Adrenal gland (tissue), 12 donors: Measurements from ENCODE around the gene MYEOV. TPM values are rescaled to one million over a fixed set of nuclear protein-coding genes. Genes with fewer than 3 reads are reported as not detected.

Experiments
- DNase-seq, 7 donors: peaks; one replicate each; pipeline ENCODE4 v3.0.0-alpha.2; 2019 to 2020
- H3K27ac ChIP-seq, 5 donors: fragments of 200-600 bp; sonication (generic) in 4 of 5; 1 replicate in 3 of 5; 2 replicates in 2 of 5; pipeline versions ENCODE4 v1.5.1 to v1.8.0; 2016 to 2020; ENCODE audit warnings: mild to moderate bottlenecking in 1 of 5
- H3K27me3 ChIP-seq: fragments of 200-600 bp; 2 replicates; pipeline ENCODE4 v1.8.0; 2021
- H3K36me3 ChIP-seq, 2 donors: fragments of 200-600 bp; replicated peaks in 1 of 2; 1 replicate in 1 of 2; 2 replicates in 1 of 2; pipeline versions ENCODE4 v1.5.1 to v1.8.0; 2018 to 2022
- H3K4me1 ChIP-seq, 2 donors: fragments of 200-600 bp; replicated peaks in 1 of 2; 1 replicate in 1 of 2; 2 replicates in 1 of 2; pipeline versions ENCODE4 v1.5.1 to v1.8.0; 2018 to 2021
- H3K4me3 ChIP-seq, 4 donors: fragments of 200-600 bp; sonication (generic) in 3 of 4; one replicate each; pipeline ENCODE4 v1.5.1; 2016 to 2018
- H3K9me3 ChIP-seq, 3 donors: fragments of 200-600 bp; sonication (generic) in 1 of 3; replicated peaks in 1 of 3; 1 replicate in 2 of 3; 2 replicates in 1 of 3; pipeline versions ENCODE4 v1.5.1 to v1.8.0; 2016 to 2021
- POLR2A ChIP-seq, 2 donors: fragments of 450-650 bp; IDR thresholded peaks; one replicate each; pipeline ENCODE4 v1.6.1; 2017; ENCODE audit warnings: antibody characterized with exemption in 2 of 2, mild to moderate bottlenecking in 2 of 2, moderate library complexity in 1 of 2
- WGBS, 4 donors: extraction: QIAGEN DNeasy Blood & Tissue Kit in 2 of 4; methylation state at CpG; one replicate each; pipeline versions ENCODE4 v1.1.5 to v1.1.7; 2013 to 2017; 5-methylcytosine and 5-hydroxymethylcytosine counted together
- intact Hi-C, 2 donors: fragments of 100-400 bp; cut with DNase I; formaldehyde crosslinking; loops; one replicate each; pipeline versions ENCODE4 v1.14.1 to v1.15.0; 2022 to 2023
- polyA plus RNA-seq, 3 donors: library from polyadenylated mRNA; stranded (reverse); fragments of 200-250 nt in 2 of 3; fragments of 350-450 nt in 1 of 3; fragmentation: Illumina TruSeq in 1 of 3; extraction: RNeasy Lipid Tissue Mini Kit (QIAGEN cat#74804) in 1 of 3; gene quantifications; one replicate each; pipeline ENCODE4 v1.2.3, GENCODE V29; 2013 to 2014
- total RNA-seq, 9 donors: library from RNA; depleted of rRNA in 4 of 9; stranded (reverse); fragments of >200 nt in 4 of 9; fragments of 120-200 nt in 1 of 9; fragmentation: NEBNext Ultra II Directional in 1 of 9; extraction: Animal tissue kit (Norgen Biotek cat#: 25700) in 1 of 9; gene quantifications; one replicate each; pipeline versions ENCODE4 v1.1.0 to v1.2.4, GENCODE V29; 2013 to 2023
- TF ChIP-seq, protein P1 (sequence below), 6 experiments: fragments of 450-650 bp in 4 of 6; fragments of 200-600 bp in 2 of 6; sonication (generic) in 1 of 6; IDR thresholded peaks; 1 replicate in 5 of 6; 2 replicates in 1 of 6; pipeline versions ENCODE4 v1.5.1 to v1.8.0; 2016 to 2021; ENCODE audit warnings: antibody characterized with exemption in 6 of 6, mild to moderate bottlenecking in 2 of 6, moderate library complexity in 1 of 6
- donor health status: healthy with polysubstance abuse.
- donor health status: Bipolar disorder and iron deficiency.
- donor health status: DM: yes; HTN: yes; CAD: no.
- donor health status: DM: no; HTN: no; CAD: no.
- donor health status: DM: no; HTN: no; CAD: no.
- donor health status: DM: yes; HTN: yes; CAD: no.

Gene MYEOV
- total and polyA plus RNA-seq, 12 donors = 0.06 to 1.6 (median 0.32) TPM; not detected in 3

DNA sequence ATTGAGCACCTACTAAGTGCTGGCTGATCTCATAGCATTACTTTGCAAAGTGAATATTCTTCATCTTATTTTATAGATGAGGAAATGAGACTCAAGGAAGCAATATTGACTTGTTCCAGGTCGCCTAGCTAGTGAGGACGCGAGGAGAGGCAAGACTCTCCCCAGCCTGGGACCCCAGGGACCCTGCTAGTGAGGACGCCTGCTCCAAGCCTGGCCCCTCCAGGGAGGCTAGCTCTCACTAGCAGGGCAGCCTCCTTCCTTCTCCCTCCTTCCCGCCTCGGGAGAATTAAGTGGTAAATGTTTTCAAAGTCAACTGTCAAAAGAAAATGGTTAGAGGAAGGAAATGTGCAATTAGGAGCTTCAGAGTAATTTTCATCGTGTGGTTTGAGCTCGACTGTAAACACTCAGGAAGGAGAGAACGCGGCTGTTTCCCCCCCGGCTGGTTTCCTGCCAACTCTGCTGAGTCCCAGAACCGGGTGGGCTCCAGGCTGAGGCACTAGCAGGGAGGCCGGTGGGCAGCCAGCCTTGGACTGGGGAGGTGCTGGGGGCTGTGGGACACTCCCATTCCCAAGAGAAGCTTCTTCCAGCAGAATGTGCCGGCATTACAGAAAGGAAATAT, 17.9 kb downstream of the MYEOV start:
- no peaks in the 10 kb centered on the region for H3K36me3 ChIP-seq
- no peak overlapping the region for H3K4me3 ChIP-seq
- TF ChIP-seq POLR2A (IDR thresholded peaks at IDR 0.05) = no peak
- TF ChIP-seq, protein P1, sequence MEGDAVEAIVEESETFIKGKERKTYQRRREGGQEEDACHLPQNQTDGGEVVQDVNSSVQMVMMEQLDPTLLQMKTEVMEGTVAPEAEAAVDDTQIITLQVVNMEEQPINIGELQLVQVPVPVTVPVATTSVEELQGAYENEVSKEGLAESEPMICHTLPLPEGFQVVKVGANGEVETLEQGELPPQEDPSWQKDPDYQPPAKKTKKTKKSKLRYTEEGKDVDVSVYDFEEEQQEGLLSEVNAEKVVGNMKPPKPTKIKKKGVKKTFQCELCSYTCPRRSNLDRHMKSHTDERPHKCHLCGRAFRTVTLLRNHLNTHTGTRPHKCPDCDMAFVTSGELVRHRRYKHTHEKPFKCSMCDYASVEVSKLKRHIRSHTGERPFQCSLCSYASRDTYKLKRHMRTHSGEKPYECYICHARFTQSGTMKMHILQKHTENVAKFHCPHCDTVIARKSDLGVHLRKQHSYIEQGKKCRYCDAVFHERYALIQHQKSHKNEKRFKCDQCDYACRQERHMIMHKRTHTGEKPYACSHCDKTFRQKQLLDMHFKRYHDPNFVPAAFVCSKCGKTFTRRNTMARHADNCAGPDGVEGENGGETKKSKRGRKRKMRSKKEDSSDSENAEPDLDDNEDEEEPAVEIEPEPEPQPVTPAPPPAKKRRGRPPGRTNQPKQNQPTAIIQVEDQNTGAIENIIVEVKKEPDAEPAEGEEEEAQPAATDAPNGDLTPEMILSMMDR (IDR thresholded peaks at IDR 0.05) = no peak
- WGBS, 4 donors = 47 to 60% (median 55%) methylated on average over 14 of the region's 14 CpGs
- no peaks in the 10 kb centered on the region for H3K27me3 ChIP-seq
- H3K27ac ChIP-seq = no peak overlapping the region
- H3K4me1 ChIP-seq = peaks cover 0 to 16% of the 10 kb centered on the region in 2 donors
- no peaks in the 10 kb centered on the region for H3K9me3 ChIP-seq
- no peak for DNase-seq
- intact Hi-C loops = no loop called here

DNA sequence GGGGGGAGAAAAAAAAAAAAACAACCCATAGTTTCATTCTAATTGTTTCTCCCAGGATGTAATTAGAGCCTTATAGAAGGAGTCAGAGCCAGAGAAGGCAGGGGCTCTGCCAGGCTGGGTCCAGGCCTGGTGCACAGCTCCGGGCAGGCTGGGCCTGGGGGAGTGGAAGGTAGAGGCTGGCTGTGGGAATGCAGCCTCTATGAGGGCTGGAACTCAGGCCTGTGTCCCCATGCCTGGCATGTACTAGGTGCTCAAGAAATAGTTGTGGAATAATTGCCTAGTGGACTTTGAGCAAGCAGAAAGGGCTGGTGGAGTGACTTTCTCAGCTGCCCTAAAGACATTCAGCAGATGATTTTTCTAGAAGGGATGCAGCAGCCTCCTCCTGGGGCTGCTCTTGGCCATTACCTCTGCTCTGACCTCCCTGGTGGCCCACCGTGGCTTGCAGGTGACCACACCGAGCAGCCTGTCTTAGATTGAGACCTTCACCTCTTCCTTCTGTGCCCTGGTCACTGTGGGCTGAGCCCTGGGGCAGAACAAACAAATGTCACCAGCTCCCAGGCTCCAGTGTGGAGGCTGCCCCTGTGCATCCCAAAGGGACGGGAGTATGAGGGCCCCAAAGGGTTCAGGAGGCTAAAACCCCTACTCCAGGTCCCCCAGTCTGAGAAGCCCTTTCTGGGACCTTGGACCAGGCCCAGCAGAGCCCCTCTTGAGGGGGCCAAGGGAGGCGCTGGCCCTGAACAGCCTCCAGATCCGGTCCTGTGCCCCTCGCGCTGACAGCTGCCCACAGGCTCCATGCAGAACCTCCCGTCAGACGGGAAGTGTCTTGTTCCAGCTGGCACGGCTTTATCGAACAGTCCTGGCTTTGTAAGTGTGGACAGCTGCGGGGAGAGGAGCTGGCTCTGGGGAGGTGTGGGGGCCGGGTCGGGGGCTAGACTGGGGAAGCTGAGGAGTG, 18.8 kb downstream of the MYEOV start:
- H3K9me3 ChIP-seq = no peaks in the 10 kb centered on the region
- DNase-seq = no peak
- no peak overlapping the region for H3K4me3 ChIP-seq
- H3K27ac ChIP-seq = no peak overlapping the region
- H3K4me1 ChIP-seq = peaks cover 0 to 16% of the 10 kb centered on the region in 2 donors
- no peaks in the 10 kb centered on the region for H3K27me3 ChIP-seq
- intact Hi-C loops = no loop called here
- no peaks in the 10 kb centered on the region for H3K36me3 ChIP-seq
- TF ChIP-seq, protein P1 (IDR thresholded peaks at IDR 0.05) = no peak
- TF ChIP-seq POLR2A (IDR thresholded peaks at IDR 0.05) = no peak
- 50 to 79% (median 62%) methylated on average over 4 to 15 of the region's 15 CpGs for WGBS, 4 donors

DNA sequence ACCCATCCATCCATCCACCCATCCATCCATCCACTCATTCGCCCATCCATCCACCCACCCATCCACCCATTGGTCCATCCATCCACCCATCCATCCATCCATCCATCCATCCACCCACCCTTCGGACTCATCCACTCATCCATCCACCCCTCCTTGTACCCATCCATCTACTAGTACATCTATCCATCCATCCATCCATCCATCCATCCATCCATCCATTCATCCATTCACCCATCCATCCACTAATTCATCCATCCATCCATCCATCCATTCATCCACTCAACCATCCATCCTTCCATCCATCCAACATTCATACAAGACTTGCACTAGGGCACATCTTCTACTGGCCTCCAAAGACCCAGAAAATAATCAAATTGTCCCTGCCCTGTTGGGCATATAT, 20.0 kb downstream of the MYEOV start:
- Histone ChIP-seq H3K9me3 (no peaks in the 10 kb centered on the region), H3K36me3 (no peaks in the 10 kb centered on the region), H3K4me3 (no peak overlapping the region), H3K27ac (no peak overlapping the region), H3K4me1 (peaks cover 0 to 16% of the 10 kb centered on the region in 2 donors), H3K27me3 (no peaks in the 10 kb centered on the region)
- intact Hi-C loops = no loop called here
- WGBS, 4 donors = 83 to 92% (median 86%) methylated on average over 1 of the region's 2 CpGs
- DNase-seq = no peak
- no peak for TF ChIP-seq POLR2A (IDR thresholded peaks at IDR 0.05)
- TF ChIP-seq, protein P1 (IDR thresholded peaks at IDR 0.05) = no peak

DNA sequence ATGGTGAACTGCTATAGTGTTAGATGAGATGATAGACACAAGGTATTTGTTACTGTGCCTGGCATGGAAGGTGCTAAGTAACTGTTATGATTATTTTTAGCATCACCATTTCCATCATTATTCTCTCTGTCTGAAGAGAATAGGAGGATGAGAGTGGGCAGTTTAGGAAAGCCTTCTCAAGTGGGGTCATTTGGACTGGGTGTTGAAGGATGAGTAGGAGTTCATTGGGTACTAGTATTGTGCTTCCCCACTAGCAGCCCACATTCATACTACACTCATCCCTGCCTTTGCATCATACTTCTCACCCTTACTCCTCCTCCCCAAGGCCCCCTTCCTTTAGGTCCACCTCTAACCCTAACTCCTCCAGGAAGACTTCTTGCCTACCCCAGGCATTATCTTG, 20.6 kb downstream of the MYEOV start:
- H3K4me3 ChIP-seq = no peak overlapping the region

More for the DNA sequence above, 20.6 kb downstream of the MYEOV start:
- H3K9me3 ChIP-seq = no peaks in the 10 kb centered on the region
- no peaks in the 10 kb centered on the region for H3K27me3 ChIP-seq
- H3K36me3 ChIP-seq = no peaks in the 10 kb centered on the region
- TF ChIP-seq, protein P1 (IDR thresholded peaks at IDR 0.05) = no peak
- TF ChIP-seq POLR2A (IDR thresholded peaks at IDR 0.05) = no peak
- no peak overlapping the region for H3K27ac ChIP-seq
- no peak for DNase-seq
- H3K4me1 ChIP-seq = peaks cover 0 to 16% of the 10 kb centered on the region in 2 donors
- intact Hi-C loops = no loop called here
